ENCODE measurements around the gene MTR. TPM values are rescaled to one million over a fixed set of nuclear protein-coding genes. Genes with fewer than 3 reads are reported as not detected.

The MTR gene
- total and polyA plus RNA-seq, 9 of the 15 experiments (the other 6 are each of a cell fraction or from before 2014, with no cell fraction given), result 3.4 to 44.3 (median 20.3) TPM

- Histone ChIP-seq H3K4me1 (replicated peaks in 1 of 2; ENCODE audit: control insufficient read depth in 2 of 2, insufficient read depth in 2 of 2, low read length in 2 of 2) (no peaks in the 10 kb centered on the region), H3K9ac (ENCODE audit: insufficient read depth in 1 of 2, low read depth in 2 of 2, low read length in 2 of 2) (no peak overlapping the region), H3K9me3 (replicated peaks; ENCODE audit: control insufficient read depth, insufficient read depth, low read depth, low read length) (no peaks in the 10 kb centered on the region), H3K36me3 (ENCODE audit: control insufficient read depth, insufficient read depth, low read length) (peaks cover 60% of the 10 kb centered on the region), H3K4me2 (ENCODE audit: insufficient read depth, low read length) (no peak overlapping the region), H3K79me2 (ENCODE audit: control insufficient read depth, insufficient read depth, low read length) (no peaks in the 10 kb centered on the region), H3K27ac (ENCODE audit: extremely low read depth, low read depth, low read length) (no peak overlapping the region), H4K20me1 (replicated peaks; ENCODE audit: control insufficient read depth, insufficient read depth, low read length) (no peaks in the 10 kb centered on the region), H3K4me3 (no peak overlapping the region), H3K27me3 (ENCODE audit: control insufficient read depth in 2 of 2, insufficient read depth in 2 of 2, low read length in 2 of 2) (no peaks in the 10 kb centered on the region), H3K9me1 (ENCODE audit: control insufficient read depth, insufficient read depth, low read length) (no peaks in the 10 kb centered on the region), H2AFZ (ENCODE audit: low read depth, low read length) (no peak overlapping the region)
- ATAC-seq, result peak; percentile 95
- ChIA-PET CTCF (ENCODE audit: low intra/inter-chr PET ratio) (interaction anchor here (0.5 to 1.7 kb wide), 7 partner anchors 20 to 1012 kb away, joined by 3 to 11 read pairs (median 8); no protein-coding TSS in a partner anchor), POLR2A (no interaction called here)
- peak; percentile 69 to 82 (median 79) for DNase-seq (ENCODE audit: extremely low read depth in 1 of 4, low spot score in 3 of 4)
- BruUV-seq (replicated peaks), result no TSS peak
- in situ Hi-C loops (cut with MboI) (no loop called here), intact Hi-C loops (cut with micrococcal nuclease) (loop anchor here (1.0 to 5.0 kb wide), 3 partner anchors 110 to 767 kb away; no protein-coding TSS in a partner anchor)
- FAIRE-seq, result peak; percentile 96
- 70% methylated on average over 6 of the region's 6 CpGs for WGBS (ENCODE audit: insufficient coverage, low coverage, missing lambda C conversion rate)
- TF ChIP-seq RBM17 (IDR thresholded peaks at IDR 0.05; ENCODE audit: borderline replicate concordance, low read depth, low read length) (no peak), KLF13 (tag; IDR thresholded peaks at IDR 0.05; ENCODE audit: borderline replicate concordance, low read depth) (no peak), STAG1 (CRISPR knock-in tag; IDR thresholded peaks at IDR 0.05; ENCODE audit: borderline replicate concordance) (no peak), ATF4 (CRISPR knock-in tag; IDR thresholded peaks at IDR 0.05) (no peak), ZNF511 (CRISPR knock-in tag; IDR thresholded peaks at IDR 0.05) (no peak), SRSF3 (IDR thresholded peaks at IDR 0.05; ENCODE audit: insufficient read depth, low read length) (no peak)
- TF ChIP-seq, protein P1, sequence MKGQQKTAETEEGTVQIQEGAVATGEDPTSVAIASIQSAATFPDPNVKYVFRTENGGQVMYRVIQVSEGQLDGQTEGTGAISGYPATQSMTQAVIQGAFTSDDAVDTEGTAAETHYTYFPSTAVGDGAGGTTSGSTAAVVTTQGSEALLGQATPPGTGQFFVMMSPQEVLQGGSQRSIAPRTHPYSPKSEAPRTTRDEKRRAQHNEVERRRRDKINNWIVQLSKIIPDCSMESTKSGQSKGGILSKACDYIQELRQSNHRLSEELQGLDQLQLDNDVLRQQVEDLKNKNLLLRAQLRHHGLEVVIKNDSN (CRISPR knock-in tag; IDR thresholded peaks at IDR 0.05), result no peak
- TF ChIP-seq, protein P2, sequence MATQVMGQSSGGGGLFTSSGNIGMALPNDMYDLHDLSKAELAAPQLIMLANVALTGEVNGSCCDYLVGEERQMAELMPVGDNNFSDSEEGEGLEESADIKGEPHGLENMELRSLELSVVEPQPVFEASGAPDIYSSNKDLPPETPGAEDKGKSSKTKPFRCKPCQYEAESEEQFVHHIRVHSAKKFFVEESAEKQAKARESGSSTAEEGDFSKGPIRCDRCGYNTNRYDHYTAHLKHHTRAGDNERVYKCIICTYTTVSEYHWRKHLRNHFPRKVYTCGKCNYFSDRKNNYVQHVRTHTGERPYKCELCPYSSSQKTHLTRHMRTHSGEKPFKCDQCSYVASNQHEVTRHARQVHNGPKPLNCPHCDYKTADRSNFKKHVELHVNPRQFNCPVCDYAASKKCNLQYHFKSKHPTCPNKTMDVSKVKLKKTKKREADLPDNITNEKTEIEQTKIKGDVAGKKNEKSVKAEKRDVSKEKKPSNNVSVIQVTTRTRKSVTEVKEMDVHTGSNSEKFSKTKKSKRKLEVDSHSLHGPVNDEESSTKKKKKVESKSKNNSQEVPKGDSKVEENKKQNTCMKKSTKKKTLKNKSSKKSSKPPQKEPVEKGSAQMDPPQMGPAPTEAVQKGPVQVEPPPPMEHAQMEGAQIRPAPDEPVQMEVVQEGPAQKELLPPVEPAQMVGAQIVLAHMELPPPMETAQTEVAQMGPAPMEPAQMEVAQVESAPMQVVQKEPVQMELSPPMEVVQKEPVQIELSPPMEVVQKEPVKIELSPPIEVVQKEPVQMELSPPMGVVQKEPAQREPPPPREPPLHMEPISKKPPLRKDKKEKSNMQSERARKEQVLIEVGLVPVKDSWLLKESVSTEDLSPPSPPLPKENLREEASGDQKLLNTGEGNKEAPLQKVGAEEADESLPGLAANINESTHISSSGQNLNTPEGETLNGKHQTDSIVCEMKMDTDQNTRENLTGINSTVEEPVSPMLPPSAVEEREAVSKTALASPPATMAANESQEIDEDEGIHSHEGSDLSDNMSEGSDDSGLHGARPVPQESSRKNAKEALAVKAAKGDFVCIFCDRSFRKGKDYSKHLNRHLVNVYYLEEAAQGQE (IDR thresholded peaks at IDR 0.05; ENCODE audit: borderline replicate concordance), result peak; percentile 71
- TF ChIP-seq, protein P2 (CRISPR knock-in tag; IDR thresholded peaks at IDR 0.05; ENCODE audit: low read depth), result no peak
These were observed 73.8 kb downstream of the MTR start for GRCh38 chr1:236868625-236869467.

All from K562 (cell line).